HG03135 (cell line): Measurements from ENCODE around the gene PDLIM1.
A peak's percentile ranks its signal among the peaks of the same experiment; 100 is the strongest.

ENCODE experiments used
- ATAC-seq: cut with Tn5 transposase; IDR thresholded peaks from one replicate; pipeline ENCODE4 v1.9.1; 2021; ENCODE audit warnings: mild to moderate bottlenecking, moderate library complexity; ENCODE audit not compliant: unreplicated experiment

PDLIM1 gene

GRCh38 chr10:95315509-95315908, 24.7 kb upstream of the PDLIM1 start:
- ATAC-seq, result no peak

- no peak for ATAC-seq
Observed at GRCh38 chr10:95314192-95314918, 23.6 kb upstream of the PDLIM1 start.

GRCh38 chr10:95312986-95313495, 22.2 kb upstream of the PDLIM1 start:
- ATAC-seq, result no peak

- no peak for ATAC-seq
Observed at GRCh38 chr10:95312257-95312656, 21.5 kb upstream of the PDLIM1 start.

GRCh38 chr10:95309958-95310357, 19.2 kb upstream of the PDLIM1 start:
- no peak for ATAC-seq

GRCh38 chr10:95308389-95309302, 17.8 kb upstream of the PDLIM1 start:
- no peak for ATAC-seq

- no peak for ATAC-seq
Observed at GRCh38 chr10:95306851-95307250, 16.0 kb upstream of the PDLIM1 start.

- no peak for ATAC-seq
Observed at GRCh38 chr10:95306318-95306650, 15.5 kb upstream of the PDLIM1 start.

GRCh38 chr10:95305606-95306317, 15.0 kb upstream of the PDLIM1 start:
- no peak for ATAC-seq

GRCh38 chr10:95304976-95305375, 14.2 kb upstream of the PDLIM1 start:
- ATAC-seq, result no peak

- ATAC-seq, result no peak
Observed at GRCh38 chr10:95304463-95304862, 13.7 kb upstream of the PDLIM1 start.

- ATAC-seq, result no peak
Observed at GRCh38 chr10:95303950-95304349, 13.1 kb upstream of the PDLIM1 start.

- ATAC-seq, result no peak
Observed at GRCh38 chr10:95303535-95303934, 12.7 kb upstream of the PDLIM1 start.

GRCh38 chr10:95300022-95300539, 9.3 kb upstream of the PDLIM1 start:
- ATAC-seq, result no peak

- peak; percentile 56 for ATAC-seq
Observed at GRCh38 chr10:95297402-95297801, 6.6 kb upstream of the PDLIM1 start.

- no peak for ATAC-seq
Observed at GRCh38 chr10:95296764-95297163, 6.0 kb upstream of the PDLIM1 start.

GRCh38 chr10:95295031-95295755, 4.4 kb upstream of the PDLIM1 start:
- ATAC-seq, result peak; percentile 72

- no peak for ATAC-seq
Observed at GRCh38 chr10:95293631-95294030, 2.8 kb upstream of the PDLIM1 start.

- no peak for ATAC-seq
Observed at GRCh38 chr10:95291365-95292039, 699 bp upstream of the PDLIM1 start.

- no peak for ATAC-seq
Observed at GRCh38 chr10:95289921-95290421, 832 bp downstream of the PDLIM1 start.
